ENCODE results near the gene MEIS2.

The MEIS2 gene

GRCh38 chr15:37138591-37139215 lies 38.4 kb upstream of the MEIS2 start:
- H3K4me3 ChIP-seq (ENCODE audit: low read length): no peak overlapping the region
- no peak for DNase-seq (ENCODE audit: low read depth)
- TF ChIP-seq, protein P1, sequence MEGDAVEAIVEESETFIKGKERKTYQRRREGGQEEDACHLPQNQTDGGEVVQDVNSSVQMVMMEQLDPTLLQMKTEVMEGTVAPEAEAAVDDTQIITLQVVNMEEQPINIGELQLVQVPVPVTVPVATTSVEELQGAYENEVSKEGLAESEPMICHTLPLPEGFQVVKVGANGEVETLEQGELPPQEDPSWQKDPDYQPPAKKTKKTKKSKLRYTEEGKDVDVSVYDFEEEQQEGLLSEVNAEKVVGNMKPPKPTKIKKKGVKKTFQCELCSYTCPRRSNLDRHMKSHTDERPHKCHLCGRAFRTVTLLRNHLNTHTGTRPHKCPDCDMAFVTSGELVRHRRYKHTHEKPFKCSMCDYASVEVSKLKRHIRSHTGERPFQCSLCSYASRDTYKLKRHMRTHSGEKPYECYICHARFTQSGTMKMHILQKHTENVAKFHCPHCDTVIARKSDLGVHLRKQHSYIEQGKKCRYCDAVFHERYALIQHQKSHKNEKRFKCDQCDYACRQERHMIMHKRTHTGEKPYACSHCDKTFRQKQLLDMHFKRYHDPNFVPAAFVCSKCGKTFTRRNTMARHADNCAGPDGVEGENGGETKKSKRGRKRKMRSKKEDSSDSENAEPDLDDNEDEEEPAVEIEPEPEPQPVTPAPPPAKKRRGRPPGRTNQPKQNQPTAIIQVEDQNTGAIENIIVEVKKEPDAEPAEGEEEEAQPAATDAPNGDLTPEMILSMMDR (conservative IDR thresholded peaks at IDR 0.05; ENCODE audit: low read length): no peak

DNA sequence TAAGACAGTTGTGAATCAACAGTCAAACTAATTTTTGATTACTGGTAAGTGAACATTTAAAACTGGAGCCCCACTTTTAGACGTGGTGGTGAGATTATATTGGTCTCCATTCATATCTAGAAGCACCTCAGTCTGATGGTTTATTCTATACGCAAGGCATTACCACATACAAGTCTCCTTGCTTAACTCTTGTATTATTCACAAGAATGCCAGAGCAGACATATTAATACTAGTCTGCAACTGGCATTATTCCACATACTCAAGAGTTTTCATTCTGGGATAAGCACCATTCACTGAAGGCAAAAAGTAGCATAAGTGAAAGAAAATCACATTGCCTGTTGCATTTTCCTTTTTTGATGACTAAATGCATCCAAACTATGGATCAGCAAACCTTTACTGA lies 36.9 kb upstream of the MEIS2 start:
- TF ChIP-seq, protein P1 (conservative IDR thresholded peaks at IDR 0.05; ENCODE audit: low read length): no peak
- DNase-seq (ENCODE audit: low read depth): no peak
- no peak overlapping the region for H3K4me3 ChIP-seq (ENCODE audit: low read length)

DNA sequence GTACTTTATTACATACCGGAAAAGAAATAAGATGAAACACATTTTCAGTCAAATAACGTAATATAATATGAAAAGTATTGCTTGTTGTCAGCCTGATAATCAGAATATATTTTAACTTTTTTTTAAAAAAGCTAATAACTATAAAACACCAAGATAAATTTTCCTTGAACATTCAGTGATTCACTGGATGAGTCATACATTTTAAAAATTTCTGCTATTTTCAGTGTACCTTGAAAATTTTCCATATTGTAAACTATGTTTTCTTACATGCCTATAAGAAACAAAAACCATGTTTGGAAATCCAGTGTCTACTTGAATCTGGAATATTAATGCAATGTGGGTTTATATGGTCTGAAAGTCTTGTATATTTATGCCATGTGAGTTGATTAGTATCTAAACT lies 36.3 kb upstream of the MEIS2 start:
- no peak overlapping the region for H3K4me3 ChIP-seq (ENCODE audit: low read length)
- no peak for DNase-seq (ENCODE audit: low read depth)
- TF ChIP-seq, protein P1 (conservative IDR thresholded peaks at IDR 0.05; ENCODE audit: low read length): no peak

DNA sequence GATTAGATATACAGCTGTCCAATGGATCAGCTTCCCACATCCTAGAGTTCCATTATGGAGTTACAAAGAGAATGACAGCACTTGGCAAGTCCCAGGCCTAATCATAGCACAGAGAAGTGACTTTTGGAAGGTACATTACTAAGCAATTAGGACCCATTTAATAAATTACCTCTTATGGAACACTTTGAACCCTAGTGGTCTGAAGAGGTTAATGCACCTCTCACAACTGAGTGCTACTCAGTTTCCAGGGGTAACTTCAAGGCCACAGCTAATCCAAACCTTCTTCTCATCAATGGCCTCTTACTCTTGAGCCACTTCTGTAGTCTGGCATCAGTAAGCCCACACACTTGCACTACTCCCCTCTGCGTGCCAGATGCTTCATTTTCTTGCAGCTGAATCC lies 34.9 kb upstream of the MEIS2 start:
- H3K4me3 ChIP-seq (ENCODE audit: low read length): no peak overlapping the region
- TF ChIP-seq, protein P1 (conservative IDR thresholded peaks at IDR 0.05; ENCODE audit: low read length): peak; percentile 21; the same call in 1 of the 2 replicates
- no peak for DNase-seq (ENCODE audit: low read depth)

DNA sequence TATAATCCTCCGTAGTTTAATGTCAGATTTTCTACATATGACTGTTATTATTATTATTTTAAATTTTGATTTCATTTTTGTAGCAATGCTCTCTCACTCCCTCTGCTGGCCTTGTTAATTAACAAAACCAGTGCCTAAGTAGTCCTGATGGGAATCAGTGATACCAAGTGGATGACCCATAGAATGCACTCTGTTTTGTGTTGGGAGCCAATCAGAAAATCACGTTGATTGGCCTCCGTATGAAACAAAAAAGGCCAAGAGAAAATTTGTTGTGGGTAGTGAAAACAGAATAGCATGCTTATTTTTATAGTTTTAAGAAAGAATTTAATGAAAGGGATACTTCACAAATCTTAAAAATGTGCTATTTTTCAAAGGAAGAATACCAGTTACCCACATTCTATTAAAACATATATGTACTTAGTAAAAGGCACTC lies 34.4 kb upstream of the MEIS2 start:
- TF ChIP-seq, protein P1 (conservative IDR thresholded peaks at IDR 0.05; ENCODE audit: low read length): peak; percentile 83
- peak; percentile 46 for DNase-seq (ENCODE audit: low read depth)
- H3K4me3 ChIP-seq (ENCODE audit: low read length): no peak overlapping the region

DNA sequence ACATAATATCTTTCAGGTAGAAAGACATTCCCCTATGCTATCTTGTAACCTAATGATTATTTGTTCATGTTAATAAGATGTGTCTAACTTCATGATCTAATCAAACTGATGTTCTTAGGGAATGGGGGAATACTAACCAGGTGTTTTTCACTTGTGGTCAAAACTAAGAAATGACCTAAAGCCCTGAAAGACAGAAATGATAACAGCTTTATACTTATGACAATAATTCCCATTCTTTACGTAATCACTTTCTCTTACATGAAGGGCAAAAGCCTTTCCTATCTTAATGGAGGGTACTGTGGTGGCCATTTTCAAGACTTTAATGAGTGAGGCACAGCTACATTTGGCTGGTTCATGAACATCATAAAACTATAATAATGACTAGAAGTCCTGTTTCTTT lies 33.9 kb upstream of the MEIS2 start:
- no peak for DNase-seq (ENCODE audit: low read depth)
- TF ChIP-seq, protein P1 (conservative IDR thresholded peaks at IDR 0.05; ENCODE audit: low read length): no peak
- H3K4me3 ChIP-seq (ENCODE audit: low read length): no peak overlapping the region

DNA sequence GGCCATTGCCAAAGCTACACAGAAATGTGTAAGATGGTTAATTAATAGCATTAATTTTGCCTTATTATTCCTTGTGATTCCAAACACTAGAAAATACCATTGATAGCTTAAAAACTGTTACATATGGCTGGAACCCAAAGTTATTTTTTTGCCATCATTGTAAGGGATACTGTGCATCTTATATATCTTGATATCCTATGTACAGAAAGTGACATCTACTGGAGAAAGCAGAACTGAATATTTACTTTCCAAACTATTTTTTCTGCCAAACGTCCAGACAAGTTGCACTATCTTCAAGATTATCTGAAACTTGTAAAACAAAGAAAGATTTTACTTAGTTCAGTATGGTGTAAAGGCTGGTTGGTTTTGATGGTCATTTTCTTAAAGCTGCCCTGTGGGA lies 33.3 kb upstream of the MEIS2 start:
- TF ChIP-seq, protein P1 (conservative IDR thresholded peaks at IDR 0.05; ENCODE audit: low read length): peak; percentile 62
- no peak overlapping the region for H3K4me3 ChIP-seq (ENCODE audit: low read length)
- peak; percentile 50 for DNase-seq (ENCODE audit: low read depth)
